Fibroblast of villous mesenchyme (primary cell): ENCODE data around the gene TSSK2. TPM values are rescaled to one million over a fixed set of nuclear protein-coding genes. Genes with fewer than 3 reads are reported as not detected.

Source experiments
- DNase-seq: peaks from one replicate; pipeline ENCODE4 v3.0.0-alpha.2; 2010; ENCODE audit warnings: low read depth
- H3K4me3 ChIP-seq: 2 replicates; pipeline ENCODE4 v1.5.1; 2011; ENCODE audit warnings: low read depth, mild to moderate bottlenecking, low read length
- total RNA-seq: library from RNA; depleted of rRNA; stranded (reverse); fragments of >200 nt; gene quantifications from 2 replicates; pipeline ENCODE4 v1.2.3, GENCODE V29; 2012
- TF ChIP-seq, protein P1 (sequence below): IDR thresholded peaks from 2 replicates; pipeline ENCODE4 v1.5.1; 2012; ENCODE audit warnings: low read depth, mild to moderate bottlenecking, low read length; ENCODE audit not compliant: insufficient read depth

Gene TSSK2
- total RNA-seq, 1 donor: not detected

GRCh38 chr22:19166421-19166820 is 35.3 kb downstream of the TSSK2 start:
- H3K4me3 ChIP-seq: no peak overlapping the region
- TF ChIP-seq, protein P1, sequence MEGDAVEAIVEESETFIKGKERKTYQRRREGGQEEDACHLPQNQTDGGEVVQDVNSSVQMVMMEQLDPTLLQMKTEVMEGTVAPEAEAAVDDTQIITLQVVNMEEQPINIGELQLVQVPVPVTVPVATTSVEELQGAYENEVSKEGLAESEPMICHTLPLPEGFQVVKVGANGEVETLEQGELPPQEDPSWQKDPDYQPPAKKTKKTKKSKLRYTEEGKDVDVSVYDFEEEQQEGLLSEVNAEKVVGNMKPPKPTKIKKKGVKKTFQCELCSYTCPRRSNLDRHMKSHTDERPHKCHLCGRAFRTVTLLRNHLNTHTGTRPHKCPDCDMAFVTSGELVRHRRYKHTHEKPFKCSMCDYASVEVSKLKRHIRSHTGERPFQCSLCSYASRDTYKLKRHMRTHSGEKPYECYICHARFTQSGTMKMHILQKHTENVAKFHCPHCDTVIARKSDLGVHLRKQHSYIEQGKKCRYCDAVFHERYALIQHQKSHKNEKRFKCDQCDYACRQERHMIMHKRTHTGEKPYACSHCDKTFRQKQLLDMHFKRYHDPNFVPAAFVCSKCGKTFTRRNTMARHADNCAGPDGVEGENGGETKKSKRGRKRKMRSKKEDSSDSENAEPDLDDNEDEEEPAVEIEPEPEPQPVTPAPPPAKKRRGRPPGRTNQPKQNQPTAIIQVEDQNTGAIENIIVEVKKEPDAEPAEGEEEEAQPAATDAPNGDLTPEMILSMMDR: no peak
- no peak for DNase-seq

DNA sequence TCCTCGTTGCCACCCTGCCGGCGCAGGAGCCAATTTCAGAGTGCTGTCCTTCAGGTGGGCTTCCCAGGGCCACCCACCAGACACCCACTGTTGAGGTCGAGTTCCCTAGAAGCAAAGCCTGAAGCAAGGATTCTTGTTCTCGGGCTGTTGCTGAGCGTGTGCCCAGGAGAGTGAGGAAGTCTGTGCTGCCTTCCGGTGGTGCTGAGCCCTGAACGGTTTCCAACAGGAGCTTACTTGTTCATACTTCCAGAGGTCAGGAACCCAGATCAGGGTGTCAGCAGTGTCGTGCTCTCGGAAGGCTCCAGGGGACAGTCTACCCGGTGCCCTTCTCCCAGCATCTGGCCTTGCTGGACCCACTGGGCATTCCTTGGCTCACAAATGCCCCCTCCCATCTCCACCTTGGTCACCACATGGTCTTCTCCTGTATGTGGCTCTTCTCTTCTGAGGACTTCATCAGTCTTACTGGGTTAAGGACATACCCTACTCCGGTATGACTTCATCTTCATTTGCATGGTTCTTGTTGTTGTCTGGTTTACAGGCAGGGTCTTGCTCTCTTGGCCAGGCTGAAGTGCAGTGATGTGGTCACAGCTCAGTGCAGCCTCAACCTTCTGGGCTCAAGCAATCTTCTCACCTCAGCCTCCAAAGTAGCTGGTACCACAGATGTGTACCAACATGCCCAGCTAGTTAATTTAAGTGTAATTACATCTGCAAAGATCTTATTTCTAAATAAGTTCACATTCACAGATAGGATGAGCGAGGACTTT is 36.2 kb downstream of the TSSK2 start:
- TF ChIP-seq, protein P1: no peak
- no peak for DNase-seq
- no peak overlapping the region for H3K4me3 ChIP-seq

DNA sequence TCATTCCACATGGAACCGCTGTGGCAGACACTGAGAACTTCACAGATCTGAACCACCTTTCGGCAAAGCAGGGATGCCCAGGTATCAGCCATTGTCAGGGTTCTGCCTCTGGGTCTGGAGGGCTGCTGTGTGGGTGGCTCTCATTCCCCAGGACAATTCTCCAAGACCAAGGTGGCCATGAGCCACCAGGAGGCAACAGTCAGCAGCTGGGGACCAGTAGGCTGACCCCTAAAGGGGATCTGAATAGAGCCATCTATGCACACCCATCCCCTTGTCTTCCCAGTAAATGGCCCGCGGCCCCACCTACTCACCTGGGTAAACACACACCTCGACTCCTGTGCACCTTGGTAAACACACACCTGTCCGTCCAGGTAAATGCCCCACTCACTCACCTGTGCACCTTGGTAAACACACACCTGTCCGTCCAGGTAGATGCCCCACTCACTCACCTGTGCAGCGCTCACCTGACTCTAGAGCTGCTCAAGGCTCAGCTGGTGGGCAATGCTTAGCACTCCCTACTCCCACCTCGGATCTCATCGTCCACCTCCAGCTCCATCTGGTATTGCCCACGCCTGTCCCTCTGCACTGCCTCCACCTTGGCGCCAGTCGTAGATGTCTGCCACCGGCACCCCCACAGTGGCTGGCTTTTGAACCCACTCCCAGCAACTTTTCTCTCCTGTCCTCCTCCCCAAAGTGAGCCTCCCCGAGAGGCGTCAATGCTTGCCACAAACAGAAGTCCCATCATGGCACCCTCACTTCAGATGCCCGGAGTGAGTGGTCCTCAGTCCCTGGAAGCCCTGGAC is 37.2 kb downstream of the TSSK2 start:
- DNase-seq: no peak
- TF ChIP-seq, protein P1: no peak
- no peak overlapping the region for H3K4me3 ChIP-seq

- DNase-seq: no peak
- TF ChIP-seq, protein P1: no peak
- H3K4me3 ChIP-seq: peak overlapping the region; percentile 56
Measured at GRCh38 chr22:19169002-19169946, 38.2 kb downstream of the TSSK2 start.

- TF ChIP-seq, protein P1: no peak
- no peak for DNase-seq
- peak overlapping the region; percentile 56 for H3K4me3 ChIP-seq
Measured at GRCh38 chr22:19169947-19170318, 38.8 kb downstream of the TSSK2 start.
